ENCODE results near the gene LLPH. TPM values are rescaled to one million over a fixed set of nuclear protein-coding genes. Genes with fewer than 3 reads are reported as not detected.

Gene LLPH
- total RNA-seq, 1 experiment from 2014 or later: 33.4 TPM

DNA sequence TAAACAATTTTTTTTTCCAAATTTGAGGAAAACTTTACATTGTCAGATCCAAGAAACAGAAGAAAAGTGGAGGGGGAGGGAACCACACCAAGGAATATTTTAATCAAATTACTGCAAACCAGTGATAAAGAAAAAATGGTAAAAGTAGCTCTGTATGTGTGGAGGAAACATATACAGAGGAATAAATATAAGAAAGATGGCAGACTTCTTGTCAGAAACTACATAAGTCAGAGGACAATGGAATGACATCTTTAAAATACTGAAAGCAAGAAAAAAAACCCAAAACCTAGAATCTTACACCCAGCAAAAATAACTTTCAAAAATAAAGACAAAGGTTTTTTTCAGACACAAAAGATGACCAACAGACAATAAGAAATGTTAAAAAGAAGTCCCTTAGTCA, 10.2 kb upstream of the LLPH start:
- Histone ChIP-seq H3K56ac (ENCODE audit: insufficient read length, low read depth, low read length) (no peak overlapping the region), H3K79me2 (ENCODE audit: insufficient read depth, low read length) (no peaks in the 10 kb centered on the region), H3K4me1 (ENCODE audit: insufficient read depth, low read length) (no peaks in the 10 kb centered on the region), H3K27ac (ENCODE audit: insufficient read length, low read depth, low read length) (no peak overlapping the region), H3K9ac (ENCODE audit: extremely low read depth, insufficient read length, low read length) (no peak overlapping the region), H2BK20ac (ENCODE audit: low read depth, low read length, poor library complexity, severe bottlenecking) (no peak overlapping the region), H2BK5ac (ENCODE audit: insufficient read length, low read length) (no peak overlapping the region), H3K18ac (ENCODE audit: insufficient read length, low read depth, low read length) (no peak overlapping the region), H3K79me1 (ENCODE audit: insufficient read depth, low read depth, low read length, poor library complexity, severe bottlenecking) (no peaks in the 10 kb centered on the region), H3K27me3 (ENCODE audit: insufficient read depth, low read length) (no peaks in the 10 kb centered on the region), H3T11ph (ENCODE audit: low read length) (no peak overlapping the region), H2BK15ac (ENCODE audit: low read depth, low read length) (no peak overlapping the region), H3K9me3 (ENCODE audit: control insufficient read depth, low read depth, low read length) (no peaks in the 10 kb centered on the region), H4K91ac (ENCODE audit: insufficient read length, low read depth, low read length) (no peak overlapping the region), H2AFZ (ENCODE audit: low read length) (no peak overlapping the region), H3K14ac (ENCODE audit: insufficient read depth, low read length) (no peak overlapping the region), H4K8ac (replicated peaks; ENCODE audit: insufficient read length, low read depth, low read length) (no peak overlapping the region), H2BK120ac (ENCODE audit: low read depth, low read length, poor library complexity, severe bottlenecking) (no peak overlapping the region), H4K20me1 (ENCODE audit: control insufficient read depth, insufficient read depth, insufficient read length) (no peaks in the 10 kb centered on the region), H3K4ac (ENCODE audit: low read depth, low read length) (no peak overlapping the region), H4K5ac (ENCODE audit: insufficient read length, low read depth, low read length) (no peak overlapping the region), H2AK5ac (ENCODE audit: insufficient read length, low read length) (no peak overlapping the region), H3K23me2 (ENCODE audit: insufficient read length, low read depth, low read length, poor library complexity, severe bottlenecking) (no peaks in the 10 kb centered on the region), H2BK12ac (ENCODE audit: insufficient read length, low read depth, low read length) (no peak overlapping the region), H3K23ac (ENCODE audit: insufficient read length, low read depth, low read length) (no peak overlapping the region), H3K4me2 (ENCODE audit: insufficient read depth, insufficient read length, low read length) (no peak overlapping the region)
- no peak for DNase-seq
- H3K9me3 Mint-ChIP-seq: peaks cover 34 to 35% of the 10 kb centered on the region in 2 experiments
- H3K4me3 Mint-ChIP-seq: no peak overlapping the region
- H3K27me3 Mint-ChIP-seq (ENCODE audit: low read depth): peaks cover 2% of the 10 kb centered on the region
- H3K36me3 Mint-ChIP-seq (ENCODE audit: insufficient read depth in 1 of 3, low read depth in 3 of 3): peaks cover 27 to 51% (median 48%) of the 10 kb centered on the region in 3 experiments
- H3K4me1 Mint-ChIP-seq: peaks cover 5% of the 10 kb centered on the region in 2 experiments
- TF ChIP-seq CTCF (conservative IDR thresholded peaks at IDR 0.05): no peak
- H3K27ac Mint-ChIP-seq: no peak overlapping the region
